ENCODE results near the gene FAIM2. TPM values are rescaled to one million over a fixed set of nuclear protein-coding genes. Genes with fewer than 3 reads are reported as not detected.

Gene FAIM2
- total RNA-seq, 2 experiments from 2014 or later = not detected

- Histone ChIP-seq H3K27ac (ENCODE audit: low read depth in 1 of 2, low read length in 2 of 2) (no peak overlapping the region), H3K27me3 (ENCODE audit: control insufficient read depth in 1 of 2, insufficient read depth in 2 of 2, low read length in 2 of 2) (peaks cover 0 to 3% of the 10 kb centered on the region in 2 experiments), H3K9me3 (ENCODE audit: control insufficient read depth in 1 of 2, insufficient read depth in 1 of 2, low read length in 2 of 2) (no peaks in the 10 kb centered on the region), H3K4me3 (ENCODE audit: low read length) (no peak overlapping the region), H3K4me1 (ENCODE audit: insufficient read depth, low read length) (no peaks in the 10 kb centered on the region), H3K36me3 (ENCODE audit: insufficient read depth, low read length) (no peaks in the 10 kb centered on the region)
- Mint-ChIP-seq H3K27ac (no peak overlapping the region), H3K27me3 (no peaks in the 10 kb centered on the region), H3K4me1 (ENCODE audit: low read depth) (no peaks in the 10 kb centered on the region), H3K36me3 (ENCODE audit: low read depth) (no peaks in the 10 kb centered on the region), H3K9me3 (no peaks in the 10 kb centered on the region), H3K4me3 (no peak overlapping the region)
- ATAC-seq (ENCODE audit: poor library complexity) (no peak), DNase-seq (no peak)
- no peak for TF ChIP-seq CTCF (IDR thresholded peaks at IDR 0.05)
- POLR2A ChIA-PET = no interaction called here
- intact Hi-C loops (cut with DNase I, micrococcal nuclease) = no loop called here
- CTCF ChIA-PET = interaction anchor here (0.6 kb wide), 1 partner anchor 115 kb away, joined by 3 read pairs; no protein-coding TSS in a partner anchor
Observed at GRCh38 chr12:49895773-49896172, 7.9 kb downstream of the FAIM2 start.

- no peak overlapping the region for H3K27ac ChIP-seq (ENCODE audit: low read depth in 1 of 2, low read length in 2 of 2)
- peaks cover 5% of the 10 kb centered on the region for H3K4me1 ChIP-seq (ENCODE audit: insufficient read depth, low read length)
- Mint-ChIP-seq H3K27me3 (no peaks in the 10 kb centered on the region), H3K36me3 (ENCODE audit: low read depth) (no peaks in the 10 kb centered on the region), H3K27ac (no peak overlapping the region), H3K4me3 (no peak overlapping the region), H3K9me3 (no peaks in the 10 kb centered on the region), H3K4me1 (ENCODE audit: low read depth) (no peaks in the 10 kb centered on the region)
- CTCF ChIA-PET = no interaction called here
- intact Hi-C loops (cut with DNase I, micrococcal nuclease) = no loop called here
- H3K9me3 ChIP-seq (ENCODE audit: control insufficient read depth in 1 of 2, insufficient read depth in 1 of 2, low read length in 2 of 2) = no peaks in the 10 kb centered on the region
- H3K4me3 ChIP-seq (ENCODE audit: low read length) = no peak overlapping the region
- TF ChIP-seq CTCF (IDR thresholded peaks at IDR 0.05) = no peak
- ATAC-seq (ENCODE audit: poor library complexity) (no peak), DNase-seq (no peak)
- H3K36me3 ChIP-seq (ENCODE audit: insufficient read depth, low read length) = no peaks in the 10 kb centered on the region
- POLR2A ChIA-PET = no interaction called here
- H3K27me3 ChIP-seq (ENCODE audit: control insufficient read depth in 1 of 2, insufficient read depth in 2 of 2, low read length in 2 of 2) = peaks cover 0 to 3% of the 10 kb centered on the region in 2 experiments
Observed at GRCh38 chr12:49894751-49895148, 8.9 kb downstream of the FAIM2 start.

- H3K4me3 ChIP-seq (ENCODE audit: low read length) = no peak overlapping the region
- POLR2A ChIA-PET = no interaction called here
- no peak overlapping the region for H3K27ac Mint-ChIP-seq
- no peaks in the 10 kb centered on the region for H3K36me3 ChIP-seq (ENCODE audit: insufficient read depth, low read length)
- DNase-seq = no peak
- TF ChIP-seq CTCF (IDR thresholded peaks at IDR 0.05) = no peak
- H3K27me3 Mint-ChIP-seq = no peaks in the 10 kb centered on the region
- intact Hi-C loops (cut with DNase I, micrococcal nuclease) = no loop called here
- peaks cover 0 to 3% of the 10 kb centered on the region in 2 experiments for H3K27me3 ChIP-seq (ENCODE audit: control insufficient read depth in 1 of 2, insufficient read depth in 2 of 2, low read length in 2 of 2)
- no peaks in the 10 kb centered on the region for H3K36me3 Mint-ChIP-seq (ENCODE audit: low read depth)
- peaks cover 10% of the 10 kb centered on the region for H3K4me1 ChIP-seq (ENCODE audit: insufficient read depth, low read length)
- H3K4me1 Mint-ChIP-seq (ENCODE audit: low read depth) = no peaks in the 10 kb centered on the region
- no peak for ATAC-seq (ENCODE audit: poor library complexity)
- no peaks in the 10 kb centered on the region for H3K9me3 Mint-ChIP-seq
- H3K27ac ChIP-seq (ENCODE audit: low read depth in 1 of 2, low read length in 2 of 2) = no peak overlapping the region
- H3K4me3 Mint-ChIP-seq = no peak overlapping the region
- no peaks in the 10 kb centered on the region for H3K9me3 ChIP-seq (ENCODE audit: control insufficient read depth in 1 of 2, insufficient read depth in 1 of 2, low read length in 2 of 2)
- CTCF ChIA-PET = interaction anchor here (0.6 kb wide), 1 partner anchor 15 kb away, joined by 4 read pairs; no protein-coding TSS in a partner anchor
Observed at GRCh38 chr12:49893753-49894750, 9.6 kb downstream of the FAIM2 start.
